Measurements from ENCODE around the gene TPD52L2. TPM values are rescaled to one million over a fixed set of nuclear protein-coding genes. Genes with fewer than 3 reads are reported as not detected.

Gene TPD52L2
- total RNA-seq, 2 experiments from 2014 or later: 54.0 to 56.3 TPM

GRCh38 chr20:63940472-63941266 lies 75.6 kb downstream of the TPD52L2 start:
- intact Hi-C loops (cut with DNase I, micrococcal nuclease): loop anchor here in 1 of 2 experiments (1.0 kb wide), 3 partner anchors 16 to 387 kb away; partner anchors contain the start of gene UCKL1
- peaks cover 10% of the 10 kb centered on the region for H3K4me1 Mint-ChIP-seq
- ATAC-seq: no peak
- H3K4me3 Mint-ChIP-seq: no peak overlapping the region
- no peaks in the 10 kb centered on the region for H3K27me3 Mint-ChIP-seq
- POLR2A ChIA-PET: interaction anchor here (0.6 kb wide), 1 partner anchor 313 kb away, joined by 3 read pairs; no protein-coding TSS in a partner anchor
- peaks cover 26% of the 10 kb centered on the region for H3K36me3 Mint-ChIP-seq (ENCODE audit: low read depth)
- CTCF ChIA-PET: interaction anchor here (0.6 to 1.5 kb wide), 2 partner anchors 39 to 159 kb away, joined by 3 to 4 read pairs; partner anchors contain the start of gene SAMD10
- H3K9me3 Mint-ChIP-seq (ENCODE audit: low read depth): no peaks in the 10 kb centered on the region
- H3K27ac Mint-ChIP-seq: peak overlapping the region; percentile 60
- DNase-seq: no peak

Small RNA genes within 50 kb of the gene (microRNA-seq; reads per million reads assigned to microRNA genes)
- gene MIR1914 (ENCODE audit: borderline replicate concordance) (4.2 reads per million, percentile 10 among the genes with 10 or more reads in this experiment), gene MIR941-1 (ENCODE audit: borderline replicate concordance) (not detected), gene MIR941-2 (ENCODE audit: borderline replicate concordance) (not detected), gene MIR941-3 (ENCODE audit: borderline replicate concordance) (not detected), gene MIR941-4 (ENCODE audit: borderline replicate concordance) (not detected), gene MIR941-5 (ENCODE audit: borderline replicate concordance) (not detected)

Other genes starting within 250 kb of the TPD52L2 start
- 10 to 100 TPM; 14.0 to 14.1 TPM for gene GMEB2, start 238.2 kb upstream of the TPD52L2 start, total RNA-seq
- 10 to 100 TPM; 15.4 to 17.6 TPM for gene STMN3, start 211.8 kb upstream of the TPD52L2 start, total RNA-seq
- 10 to 100 TPM; 44.5 to 44.7 TPM for gene RTEL1, start 207.0 kb upstream of the TPD52L2 start, total RNA-seq
- 1 to 10 TPM in 1 of 2 experiments, under 1 TPM in 1; 0.21 to 1.7 TPM for gene TNFRSF6B, start 168.6 kb upstream of the TPD52L2 start, total RNA-seq
- gene ARFRP1, start 157.3 kb upstream of the TPD52L2 start, total RNA-seq: 10 to 100 TPM; 36.4 to 52.0 TPM
- gene ZGPAT, start 157.2 kb upstream of the TPD52L2 start, total RNA-seq: 10 to 100 TPM; 15.3 to 21.9 TPM
- gene LIME1, start 128.6 kb upstream of the TPD52L2 start, total RNA-seq: 10 to 100 TPM in 1 of 2 experiments, 1 to 10 TPM in 1; 7.3 to 10.2 TPM
- gene SLC2A4RG, start 125.5 kb upstream of the TPD52L2 start, total RNA-seq: 10 to 100 TPM; 30.9 to 34.9 TPM
- 1 to 10 TPM in 1 of 2 experiments, under 1 TPM in 1; 0.88 to 1.3 TPM for gene ZBTB46, start 34.0 kb upstream of the TPD52L2 start, total RNA-seq
- gene ABHD16B, start 3.8 kb upstream of the TPD52L2 start, total RNA-seq: under 1 TPM; 0.11 to 0.16 TPM
- 10 to 100 TPM; 30.1 to 34.3 TPM for gene DNAJC5, start 29.9 kb downstream of the TPD52L2 start, total RNA-seq
- 10 to 100 TPM; 28.3 to 32.2 TPM for gene UCKL1, start 91.1 kb downstream of the TPD52L2 start, total RNA-seq
- gene ZNF512B, start 104.7 kb downstream of the TPD52L2 start, total RNA-seq: 10 to 100 TPM; 12.6 to 13.1 TPM
- 10 to 100 TPM; 25.4 to 30.7 TPM for gene SAMD10, start 114.4 kb downstream of the TPD52L2 start, total RNA-seq
- 10 to 100 TPM; 60.5 to 67.0 TPM for gene PRPF6, start 115.9 kb downstream of the TPD52L2 start, total RNA-seq
- gene C20orf204, start 170.9 kb downstream of the TPD52L2 start, total RNA-seq: 1 to 10 TPM; 2.3 to 3.3 TPM
- not detected for gene SOX18, start 184.4 kb downstream of the TPD52L2 start, total RNA-seq
- 10 to 100 TPM; 40.6 to 50.0 TPM for gene TCEA2, start 197.9 kb downstream of the TPD52L2 start, total RNA-seq
- gene RGS19, start 214.2 kb downstream of the TPD52L2 start, total RNA-seq: 10 to 100 TPM; 39.6 to 40.2 TPM
- under 1 TPM; 0.42 to 0.50 TPM for gene OPRL1, start 214.8 kb downstream of the TPD52L2 start, total RNA-seq
- under 1 TPM; 0.30 to 0.46 TPM for gene LKAAEAR1, start 219.1 kb downstream of the TPD52L2 start, total RNA-seq
- gene NPBWR2, start 242.3 kb downstream of the TPD52L2 start, total RNA-seq: not detected